HG02623 (cell line): Measurements from ENCODE around the gene ILDR1.

ENCODE experiments used
- ATAC-seq: cut with Tn5 transposase; IDR thresholded peaks from one replicate; pipeline ENCODE4 v1.9.1; 2021; ENCODE audit warnings: moderate library complexity; ENCODE audit not compliant: unreplicated experiment

The ILDR1 gene

GRCh38 chr3:121995161-121996137, 26.6 kb downstream of the ILDR1 start:
- no peak for ATAC-seq

GRCh38 chr3:121994551-121994950, 27.5 kb downstream of the ILDR1 start:
- no peak for ATAC-seq

GRCh38 chr3:121992601-121993560, 29.2 kb downstream of the ILDR1 start:
- peak; percentile 57 for ATAC-seq

GRCh38 chr3:121989943-121990342, 32.1 kb downstream of the ILDR1 start:
- no peak for ATAC-seq

- no peak for ATAC-seq
Measured at GRCh38 chr3:121988146-121988545, 33.9 kb downstream of the ILDR1 start.

GRCh38 chr3:121985846-121986245, 36.2 kb downstream of the ILDR1 start:
- ATAC-seq, result no peak

GRCh38 chr3:121981473-121981872, 40.6 kb downstream of the ILDR1 start:
- no peak for ATAC-seq

- no peak for ATAC-seq
Measured at GRCh38 chr3:121980450-121980796, 41.6 kb downstream of the ILDR1 start.

- peak; percentile 55 for ATAC-seq
Measured at GRCh38 chr3:121979734-121980449, 42.2 kb downstream of the ILDR1 start.

GRCh38 chr3:121979246-121979645, 42.8 kb downstream of the ILDR1 start:
- ATAC-seq, result no peak

- no peak for ATAC-seq
Measured at GRCh38 chr3:121976727-121977126, 45.3 kb downstream of the ILDR1 start.

GRCh38 chr3:121975702-121976302, 46.2 kb downstream of the ILDR1 start:
- ATAC-seq, result no peak

GRCh38 chr3:121974601-121975111, 47.4 kb downstream of the ILDR1 start:
- ATAC-seq, result no peak

- no peak for ATAC-seq
Measured at GRCh38 chr3:121970047-121970446, 52.0 kb downstream of the ILDR1 start.

GRCh38 chr3:121969631-121970030, 52.4 kb downstream of the ILDR1 start:
- ATAC-seq, result no peak

GRCh38 chr3:121963608-121964007, 58.4 kb downstream of the ILDR1 start:
- no peak for ATAC-seq

GRCh38 chr3:121962443-121962842, 59.6 kb downstream of the ILDR1 start:
- no peak for ATAC-seq

- ATAC-seq, result no peak
Measured at GRCh38 chr3:121961283-121961682, 60.8 kb downstream of the ILDR1 start.

GRCh38 chr3:121958801-121959200, 63.2 kb downstream of the ILDR1 start:
- ATAC-seq, result no peak

GRCh38 chr3:121957674-121958415, 64.2 kb downstream of the ILDR1 start:
- no peak for ATAC-seq
